ENCODE data around the gene ANKRD33B.

DNA sequence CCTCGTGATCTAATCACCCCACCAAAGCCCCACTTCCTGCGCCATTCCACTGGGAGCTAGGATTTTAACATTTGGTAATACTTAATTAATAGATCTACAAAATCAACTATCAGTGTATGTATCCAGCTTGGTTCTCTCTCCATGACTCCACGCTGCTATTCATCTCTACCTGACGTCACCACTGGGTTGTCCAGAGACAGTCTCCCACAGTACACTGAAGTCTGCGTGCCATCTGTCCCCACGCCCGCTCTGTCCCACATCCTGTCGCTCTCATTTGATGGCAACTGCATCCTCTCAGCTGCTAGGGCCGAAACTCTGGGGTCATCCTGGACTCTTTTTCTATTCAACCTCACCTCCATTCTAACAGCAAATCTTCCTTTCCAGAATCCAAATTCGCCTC, 53.2 kb downstream of the ANKRD33B start:
- TF ChIP-seq, protein P1, sequence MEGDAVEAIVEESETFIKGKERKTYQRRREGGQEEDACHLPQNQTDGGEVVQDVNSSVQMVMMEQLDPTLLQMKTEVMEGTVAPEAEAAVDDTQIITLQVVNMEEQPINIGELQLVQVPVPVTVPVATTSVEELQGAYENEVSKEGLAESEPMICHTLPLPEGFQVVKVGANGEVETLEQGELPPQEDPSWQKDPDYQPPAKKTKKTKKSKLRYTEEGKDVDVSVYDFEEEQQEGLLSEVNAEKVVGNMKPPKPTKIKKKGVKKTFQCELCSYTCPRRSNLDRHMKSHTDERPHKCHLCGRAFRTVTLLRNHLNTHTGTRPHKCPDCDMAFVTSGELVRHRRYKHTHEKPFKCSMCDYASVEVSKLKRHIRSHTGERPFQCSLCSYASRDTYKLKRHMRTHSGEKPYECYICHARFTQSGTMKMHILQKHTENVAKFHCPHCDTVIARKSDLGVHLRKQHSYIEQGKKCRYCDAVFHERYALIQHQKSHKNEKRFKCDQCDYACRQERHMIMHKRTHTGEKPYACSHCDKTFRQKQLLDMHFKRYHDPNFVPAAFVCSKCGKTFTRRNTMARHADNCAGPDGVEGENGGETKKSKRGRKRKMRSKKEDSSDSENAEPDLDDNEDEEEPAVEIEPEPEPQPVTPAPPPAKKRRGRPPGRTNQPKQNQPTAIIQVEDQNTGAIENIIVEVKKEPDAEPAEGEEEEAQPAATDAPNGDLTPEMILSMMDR (conservative IDR thresholded peaks at IDR 0.05; ENCODE audit: low read depth, low read length) = no peak
- TF ChIP-seq EZH2 (IDR thresholded peaks at IDR 0.05; ENCODE audit: borderline replicate concordance, low read depth, low read length, poor library complexity, severe bottlenecking) = no peak

Data from A673 (cell line).